ENCODE data around the gene TGFBI. TPM values are rescaled to one million over a fixed set of nuclear protein-coding genes. Genes with fewer than 3 reads are reported as not detected.

Gene TGFBI
- total and polyA plus RNA-seq, 9 of the 15 experiments (the other 6 are each of a cell fraction or from before 2014, with no cell fraction given), result 0.05 to 0.62 (median 0.08) TPM; not detected in 6

DNA sequence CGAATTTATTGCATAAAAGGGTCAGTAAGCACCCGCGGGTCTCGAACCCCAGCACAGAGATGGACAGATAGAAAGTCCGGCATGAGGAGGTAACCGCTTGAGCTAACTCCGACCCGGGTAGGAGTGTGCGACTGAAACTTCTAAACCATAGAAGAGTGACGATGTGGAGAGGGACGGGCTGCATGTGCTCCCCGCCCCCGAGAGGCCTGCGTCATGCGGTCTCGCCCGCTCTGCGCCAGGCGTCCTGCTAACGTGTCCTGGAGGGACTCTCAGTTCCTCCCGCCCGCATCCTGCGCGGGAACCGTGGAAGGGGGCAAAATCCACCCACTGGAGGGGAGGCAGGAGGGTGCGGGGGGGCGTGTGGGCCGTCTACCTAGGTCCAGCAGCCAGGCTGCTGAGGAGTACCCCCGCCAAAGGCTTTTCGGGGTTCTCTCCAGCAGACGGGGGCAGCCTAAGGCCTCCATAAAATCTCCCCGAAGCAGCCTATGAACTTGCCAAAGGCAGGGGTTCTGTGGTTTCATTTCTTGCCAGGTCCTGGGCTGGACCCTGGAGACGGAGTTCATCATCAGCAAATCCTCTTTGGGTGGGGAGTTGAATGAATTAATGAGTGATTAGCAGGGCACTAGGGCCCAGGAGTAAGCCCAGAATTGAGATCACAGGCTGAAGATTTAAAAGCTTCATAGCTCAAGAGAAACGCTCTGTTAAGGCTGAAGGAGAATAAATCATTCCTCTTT is 51.9 kb downstream of the TGFBI start (continued):
- TF ChIP-seq, protein P1, sequence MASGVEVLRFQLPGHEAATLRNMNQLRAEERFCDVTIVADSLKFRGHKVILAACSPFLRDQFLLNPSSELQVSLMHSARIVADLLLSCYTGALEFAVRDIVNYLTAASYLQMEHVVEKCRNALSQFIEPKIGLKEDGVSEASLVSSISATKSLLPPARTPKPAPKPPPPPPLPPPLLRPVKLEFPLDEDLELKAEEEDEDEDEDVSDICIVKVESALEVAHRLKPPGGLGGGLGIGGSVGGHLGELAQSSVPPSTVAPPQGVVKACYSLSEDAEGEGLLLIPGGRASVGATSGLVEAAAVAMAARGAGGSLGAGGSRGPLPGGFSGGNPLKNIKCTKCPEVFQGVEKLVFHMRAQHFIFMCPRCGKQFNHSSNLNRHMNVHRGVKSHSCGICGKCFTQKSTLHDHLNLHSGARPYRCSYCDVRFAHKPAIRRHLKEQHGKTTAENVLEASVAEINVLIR (CRISPR knock-in tag; IDR thresholded peaks at IDR 0.05), result peak; percentile 78
- TF ChIP-seq PTRF (tag; IDR thresholded peaks at IDR 0.05), result no peak
- no peak for TF ChIP-seq ZNF165 (CRISPR knock-in tag; IDR thresholded peaks at IDR 0.05; ENCODE audit: borderline replicate concordance)
- no peak for TF ChIP-seq KLF16 (IDR thresholded peaks at IDR 0.05)
- TF ChIP-seq ILK (tag; IDR thresholded peaks at IDR 0.05; ENCODE audit: borderline replicate concordance, low read depth), result no peak
- TF ChIP-seq SIN3B (IDR thresholded peaks at IDR 0.05; ENCODE audit: low read depth), result no peak
- TF ChIP-seq SRSF7 (optimal IDR thresholded peaks at IDR 0.05; ENCODE audit: low read depth, low read length), result no peak
- TF ChIP-seq, protein P2, sequence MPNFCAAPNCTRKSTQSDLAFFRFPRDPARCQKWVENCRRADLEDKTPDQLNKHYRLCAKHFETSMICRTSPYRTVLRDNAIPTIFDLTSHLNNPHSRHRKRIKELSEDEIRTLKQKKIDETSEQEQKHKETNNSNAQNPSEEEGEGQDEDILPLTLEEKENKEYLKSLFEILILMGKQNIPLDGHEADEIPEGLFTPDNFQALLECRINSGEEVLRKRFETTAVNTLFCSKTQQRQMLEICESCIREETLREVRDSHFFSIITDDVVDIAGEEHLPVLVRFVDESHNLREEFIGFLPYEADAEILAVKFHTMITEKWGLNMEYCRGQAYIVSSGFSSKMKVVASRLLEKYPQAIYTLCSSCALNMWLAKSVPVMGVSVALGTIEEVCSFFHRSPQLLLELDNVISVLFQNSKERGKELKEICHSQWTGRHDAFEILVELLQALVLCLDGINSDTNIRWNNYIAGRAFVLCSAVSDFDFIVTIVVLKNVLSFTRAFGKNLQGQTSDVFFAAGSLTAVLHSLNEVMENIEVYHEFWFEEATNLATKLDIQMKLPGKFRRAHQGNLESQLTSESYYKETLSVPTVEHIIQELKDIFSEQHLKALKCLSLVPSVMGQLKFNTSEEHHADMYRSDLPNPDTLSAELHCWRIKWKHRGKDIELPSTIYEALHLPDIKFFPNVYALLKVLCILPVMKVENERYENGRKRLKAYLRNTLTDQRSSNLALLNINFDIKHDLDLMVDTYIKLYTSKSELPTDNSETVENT (CRISPR knock-in tag; IDR thresholded peaks at IDR 0.05), result 0 out of 2 replicates have a peak, but pooled peaks have one; percentile 26
- TF ChIP-seq, protein P3, sequence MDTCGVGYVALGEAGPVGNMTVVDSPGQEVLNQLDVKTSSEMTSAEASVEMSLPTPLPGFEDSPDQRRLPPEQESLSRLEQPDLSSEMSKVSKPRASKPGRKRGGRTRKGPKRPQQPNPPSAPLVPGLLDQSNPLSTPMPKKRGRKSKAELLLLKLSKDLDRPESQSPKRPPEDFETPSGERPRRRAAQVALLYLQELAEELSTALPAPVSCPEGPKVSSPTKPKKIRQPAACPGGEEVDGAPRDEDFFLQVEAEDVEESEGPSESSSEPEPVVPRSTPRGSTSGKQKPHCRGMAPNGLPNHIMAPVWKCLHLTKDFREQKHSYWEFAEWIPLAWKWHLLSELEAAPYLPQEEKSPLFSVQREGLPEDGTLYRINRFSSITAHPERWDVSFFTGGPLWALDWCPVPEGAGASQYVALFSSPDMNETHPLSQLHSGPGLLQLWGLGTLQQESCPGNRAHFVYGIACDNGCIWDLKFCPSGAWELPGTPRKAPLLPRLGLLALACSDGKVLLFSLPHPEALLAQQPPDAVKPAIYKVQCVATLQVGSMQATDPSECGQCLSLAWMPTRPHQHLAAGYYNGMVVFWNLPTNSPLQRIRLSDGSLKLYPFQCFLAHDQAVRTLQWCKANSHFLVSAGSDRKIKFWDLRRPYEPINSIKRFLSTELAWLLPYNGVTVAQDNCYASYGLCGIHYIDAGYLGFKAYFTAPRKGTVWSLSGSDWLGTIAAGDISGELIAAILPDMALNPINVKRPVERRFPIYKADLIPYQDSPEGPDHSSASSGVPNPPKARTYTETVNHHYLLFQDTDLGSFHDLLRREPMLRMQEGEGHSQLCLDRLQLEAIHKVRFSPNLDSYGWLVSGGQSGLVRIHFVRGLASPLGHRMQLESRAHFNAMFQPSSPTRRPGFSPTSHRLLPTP (IDR thresholded peaks at IDR 0.05; ENCODE audit: borderline replicate concordance, extremely low read depth, insufficient read length), result peak; percentile 54
- TF ChIP-seq MAZ (CRISPR knock-in tag; conservative IDR thresholded peaks at IDR 0.05 in 1 of 2, IDR thresholded peaks at IDR 0.05 in 1 of 2), result peak; percentile 70 to 82; a peak in 3 of 4 replicates
- no peak for TF ChIP-seq ZNF79 (CRISPR knock-in tag; IDR thresholded peaks at IDR 0.05; ENCODE audit: low read depth)
- TF ChIP-seq NFIX (CRISPR knock-in tag; IDR thresholded peaks at IDR 0.05; ENCODE audit: low read depth), result no peak
- no peak for TF ChIP-seq HDAC2 (IDR thresholded peaks at IDR 0.05)
- TF ChIP-seq, protein P4, sequence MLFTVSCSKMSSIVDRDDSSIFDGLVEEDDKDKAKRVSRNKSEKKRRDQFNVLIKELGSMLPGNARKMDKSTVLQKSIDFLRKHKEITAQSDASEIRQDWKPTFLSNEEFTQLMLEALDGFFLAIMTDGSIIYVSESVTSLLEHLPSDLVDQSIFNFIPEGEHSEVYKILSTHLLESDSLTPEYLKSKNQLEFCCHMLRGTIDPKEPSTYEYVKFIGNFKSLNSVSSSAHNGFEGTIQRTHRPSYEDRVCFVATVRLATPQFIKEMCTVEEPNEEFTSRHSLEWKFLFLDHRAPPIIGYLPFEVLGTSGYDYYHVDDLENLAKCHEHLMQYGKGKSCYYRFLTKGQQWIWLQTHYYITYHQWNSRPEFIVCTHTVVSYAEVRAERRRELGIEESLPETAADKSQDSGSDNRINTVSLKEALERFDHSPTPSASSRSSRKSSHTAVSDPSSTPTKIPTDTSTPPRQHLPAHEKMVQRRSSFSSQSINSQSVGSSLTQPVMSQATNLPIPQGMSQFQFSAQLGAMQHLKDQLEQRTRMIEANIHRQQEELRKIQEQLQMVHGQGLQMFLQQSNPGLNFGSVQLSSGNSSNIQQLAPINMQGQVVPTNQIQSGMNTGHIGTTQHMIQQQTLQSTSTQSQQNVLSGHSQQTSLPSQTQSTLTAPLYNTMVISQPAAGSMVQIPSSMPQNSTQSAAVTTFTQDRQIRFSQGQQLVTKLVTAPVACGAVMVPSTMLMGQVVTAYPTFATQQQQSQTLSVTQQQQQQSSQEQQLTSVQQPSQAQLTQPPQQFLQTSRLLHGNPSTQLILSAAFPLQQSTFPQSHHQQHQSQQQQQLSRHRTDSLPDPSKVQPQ (CRISPR knock-in tag; IDR thresholded peaks at IDR 0.05; ENCODE audit: borderline replicate concordance), result no peak
- TF ChIP-seq MCM7 (IDR thresholded peaks at IDR 0.05), result no peak
- no peak for TF ChIP-seq HOXB6 (CRISPR knock-in tag; IDR thresholded peaks at IDR 0.05; ENCODE audit: borderline replicate concordance)
- TF ChIP-seq, protein P5, sequence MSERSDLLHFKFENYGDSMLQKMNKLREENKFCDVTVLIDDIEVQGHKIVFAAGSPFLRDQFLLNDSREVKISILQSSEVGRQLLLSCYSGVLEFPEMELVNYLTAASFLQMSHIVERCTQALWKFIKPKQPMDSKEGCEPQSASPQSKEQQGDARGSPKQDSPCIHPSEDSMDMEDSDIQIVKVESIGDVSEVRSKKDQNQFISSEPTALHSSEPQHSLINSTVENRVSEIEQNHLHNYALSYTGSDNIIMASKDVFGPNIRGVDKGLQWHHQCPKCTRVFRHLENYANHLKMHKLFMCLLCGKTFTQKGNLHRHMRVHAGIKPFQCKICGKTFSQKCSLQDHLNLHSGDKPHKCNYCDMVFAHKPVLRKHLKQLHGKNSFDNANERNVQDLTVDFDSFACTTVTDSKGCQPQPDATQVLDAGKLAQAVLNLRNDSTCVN (CRISPR knock-in tag; IDR thresholded peaks at IDR 0.05), result no peak
